HCT116 (cell line): ENCODE results near the gene TMEM139. TPM values are rescaled to one million over a fixed set of nuclear protein-coding genes. Genes with fewer than 3 reads are reported as not detected.
A peak's percentile ranks its signal among the peaks of the same experiment; 100 is the strongest.
"Not testable (repeated sequence)": the region's sequence is repeated elsewhere in the genome, so short reads cannot be mapped to it uniquely, and the experiment has no call there.

Source experiments
- ATAC-seq: fragments of 200-7000 bp; cut with Tn5 transposase; 2 replicates; pipeline ENCODE4 v1.9.1; 2020; ENCODE audit warnings: mild to moderate bottlenecking, moderate library complexity
- BruUV-seq: library from RNA; stranded (reverse); fragments of 400-500 nt; replicated peaks from 2 replicates; lab custom pipeline; 2021; lab: Mats Ljungman, UMichigan
- CTCF ChIA-PET: fragments of 300-600 bp; sonication (Branson Sonifier 250); formaldehyde crosslinking; loops from one replicate; lab custom pipeline; 2021; ENCODE audit warnings: antibody characterized with exemption; lab: Charles Lee
- POLR2A ChIA-PET: fragments of 300-600, 350-600 bp; sonication (Branson Sonifier 250); formaldehyde crosslinking; loops from one replicate; lab custom pipeline; 2021; ENCODE audit warnings: antibody characterized with exemption; lab: Charles Lee
- RAD21 ChIA-PET, 2 experiments: fragments of 300-600 bp; sonication (Branson Sonifier 250); formaldehyde crosslinking; loops; one replicate each; lab custom pipeline; 2023; ENCODE audit warnings: low total read pairs in 2 of 2; ENCODE audit not compliant: uncharacterized antibody in 2 of 2, unreplicated experiment in 2 of 2, low non-redundant PET in 1 of 2; lab: Charles Lee
- DNase-seq: peaks from one replicate; pipeline ENCODE4 v3.0.0-alpha.2; 2010; ENCODE audit warnings: low read depth, low spot score
- H2AFZ ChIP-seq: fragments of 200-600 bp; shearing (Covaris generic), sonication (generic); 2 replicates; pipeline ENCODE4 v1.6.1; 2017; ENCODE audit warnings: low read depth, mixed run types, mixed read lengths, antibody characterized with exemption, low read length; ENCODE audit not compliant: poor library complexity, severe bottlenecking
- H3K27ac ChIP-seq: 2 replicates; pipeline ENCODE4 v1.5.1; 2012; ENCODE audit warnings: low read depth, low read length
- H3K27me3 ChIP-seq: fragments of 200-600 bp; sonication (generic); 2 replicates; pipeline ENCODE4 v1.6.1; 2016; ENCODE audit warnings: mixed run types, low read length, mixed read lengths; ENCODE audit not compliant: insufficient read depth
- H3K36me3 ChIP-seq, 2 experiments: fragments of 200-500 bp in 1 of 2; fragments of 200-600 bp in 1 of 2; sonication (Bioruptor generic) in 1 of 2; sonication (generic) in 1 of 2; 2 replicates each; pipeline versions ENCODE4 v1.5.1 to v1.6.1; 2014 to 2016; ENCODE audit warnings: low read length in 2 of 2, inconsistent platforms in 1 of 2, mixed read lengths in 1 of 2, mixed run types in 1 of 2; ENCODE audit not compliant: insufficient read depth in 2 of 2, control insufficient read depth in 1 of 2
- H3K4me1 ChIP-seq, 2 experiments: fragments of 200-600 bp in 1 of 2; sonication (generic) in 1 of 2; 2 replicates each; pipeline versions ENCODE4 v1.5.1 to v1.6.1; 2012 to 2017; ENCODE audit warnings: low read length in 2 of 2, inconsistent platforms in 1 of 2, mild to moderate bottlenecking in 1 of 2, mixed read lengths in 1 of 2, mixed run types in 1 of 2, moderate library complexity in 1 of 2; ENCODE audit not compliant: insufficient read depth in 2 of 2, control insufficient read depth in 1 of 2
- H3K4me2 ChIP-seq: fragments of 200-600 bp; sonication (generic); 2 replicates; pipeline ENCODE4 v1.6.1; 2017; ENCODE audit warnings: mixed run types, low read length, mixed read lengths
- H3K4me3 ChIP-seq, 2 experiments: fragments of 200-600 bp in 1 of 2; sonication (generic) in 1 of 2; replicated peaks in 1 of 2; 2 replicates each; pipeline ENCODE4 v1.5.1; 2011 to 2016; ENCODE audit warnings: low read length in 2 of 2, control low read depth in 1 of 2, low read depth in 1 of 2, mild to moderate bottlenecking in 1 of 2, mixed read lengths in 1 of 2, mixed run types in 1 of 2
- H3K79me2 ChIP-seq: fragments of 200-600 bp; sonication (generic); 2 replicates; pipeline ENCODE4 v1.6.1; 2017; ENCODE audit warnings: mild to moderate bottlenecking, mixed run types, low read length, moderate library complexity, mixed read lengths; ENCODE audit not compliant: insufficient read depth
- H3K9ac ChIP-seq: fragments of 200-600 bp; sonication (generic); 2 replicates; pipeline ENCODE4 v1.6.1; 2016; ENCODE audit warnings: low read length, mixed read lengths
- H3K9me2 ChIP-seq: fragments of 200-600 bp; sonication (generic), shearing (Covaris generic); 2 replicates; pipeline ENCODE4 v1.6.1; 2017; ENCODE audit warnings: mixed run types, mild to moderate bottlenecking, moderate library complexity; ENCODE audit not compliant: insufficient read depth
- H3K9me3 ChIP-seq, 2 experiments: fragments of 200-500 bp in 1 of 2; fragments of 200-600 bp in 1 of 2; sonication (Bioruptor generic) in 1 of 2; sonication (generic) in 1 of 2; 2 replicates each; pipeline ENCODE4 v1.6.1; 2014 to 2017; ENCODE audit warnings: low read length in 2 of 2, mixed read lengths in 2 of 2, inconsistent platforms in 1 of 2, low read depth in 1 of 2, mild to moderate bottlenecking in 1 of 2, mixed run types in 1 of 2, moderate library complexity in 1 of 2; ENCODE audit not compliant: control insufficient read depth in 1 of 2, insufficient read depth in 1 of 2
- H4K20me1 ChIP-seq: fragments of 200-600 bp; sonication (generic), shearing (Covaris generic); 2 replicates; pipeline ENCODE4 v1.6.1; 2017; ENCODE audit warnings: mixed run types, mild to moderate bottlenecking, moderate library complexity; ENCODE audit not compliant: insufficient read depth
- CBX3 ChIP-seq: IDR thresholded peaks from 2 replicates; pipeline ENCODE4 v1.6.1; 2012; ENCODE audit warnings: low read depth
- CEBPB ChIP-seq: IDR thresholded peaks from 2 replicates; pipeline ENCODE4 v1.6.1; 2012; ENCODE audit warnings: low read depth
- EGR1 ChIP-seq: IDR thresholded peaks from 2 replicates; pipeline ENCODE4 v1.6.1; 2012; ENCODE audit warnings: low read depth
- ELF1 ChIP-seq: IDR thresholded peaks from 2 replicates; pipeline ENCODE4 v1.6.1; 2012; ENCODE audit warnings: low read depth, borderline replicate concordance
- EZH2 ChIP-seq: fragments of 200-600 bp; sonication (generic); IDR thresholded peaks from 2 replicates; pipeline ENCODE4 v1.6.1; 2017; ENCODE audit warnings: antibody characterized with exemption, mixed run types
- POLR2A ChIP-seq: IDR thresholded peaks from 2 replicates; pipeline ENCODE4 v1.7.0; 2011; ENCODE audit warnings: borderline replicate concordance; ENCODE audit not compliant: insufficient read depth, insufficient read length; ENCODE audit errors: extremely low read depth
- POLR2AphosphoS5 ChIP-seq: IDR thresholded peaks from 2 replicates; pipeline ENCODE4 v1.6.1; 2011; ENCODE audit warnings: mild to moderate bottlenecking, low read depth, low read length, moderate library complexity
- SIN3A ChIP-seq: IDR thresholded peaks from 2 replicates; pipeline ENCODE4 v1.6.1; 2012; ENCODE audit warnings: low read depth
- YY1 ChIP-seq: IDR thresholded peaks from 2 replicates; pipeline ENCODE4 v1.6.1; 2011; ENCODE audit warnings: low read length, low read depth, moderate library complexity, mild to moderate bottlenecking; ENCODE audit not compliant: insufficient replicate concordance; ENCODE audit errors: extremely low read depth
- ZFX ChIP-seq: fragments of 450-650 bp; IDR thresholded peaks from 2 replicates; pipeline ENCODE4 v1.6.1; 2017
- intact Hi-C: fragments of 100-400 bp; cut with micrococcal nuclease; formaldehyde crosslinking; loops from 2 replicates; pipeline ENCODE4 v1.10.0; 2022
- total RNA-seq: library from RNA; stranded (reverse); gene quantifications from one replicate; pipeline ENCODE4 v1.2.1, GENCODE V29; 2021; ENCODE audit not compliant: unreplicated experiment
- TF ChIP-seq, protein P1 (sequence below): IDR thresholded peaks from 2 replicates; pipeline ENCODE4 v1.6.1; 2012; ENCODE audit warnings: low read depth
- TF ChIP-seq, protein P2 (sequence below): IDR thresholded peaks from 2 replicates; pipeline ENCODE4 v1.6.1; 2012

Gene TMEM139
- total RNA-seq, 1 experiment from 2014 or later = 9.9 TPM

DNA sequence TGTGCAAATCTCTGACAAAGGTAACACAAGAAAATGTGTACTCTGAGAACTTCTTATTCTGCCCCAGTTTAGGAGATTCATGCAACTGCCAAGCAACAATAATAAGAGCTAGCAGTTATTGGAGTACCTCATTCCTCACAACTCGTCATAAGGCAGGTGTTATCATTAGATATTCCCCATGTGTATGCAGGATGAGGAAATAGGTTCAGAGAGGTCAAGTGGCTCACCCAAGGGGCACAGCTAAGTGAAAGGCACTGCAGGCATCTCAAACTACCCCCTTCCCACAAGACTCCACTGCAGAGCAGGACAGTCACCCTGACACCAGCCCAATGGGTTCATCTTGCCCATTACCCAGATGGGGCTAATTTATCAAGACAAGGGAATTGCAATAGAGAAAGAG lies 22.9 kb upstream of the TMEM139 start (continued):
- TF ChIP-seq ELF1 = no peak
- TF ChIP-seq, all 23 proteins: peak for 0

DNA sequence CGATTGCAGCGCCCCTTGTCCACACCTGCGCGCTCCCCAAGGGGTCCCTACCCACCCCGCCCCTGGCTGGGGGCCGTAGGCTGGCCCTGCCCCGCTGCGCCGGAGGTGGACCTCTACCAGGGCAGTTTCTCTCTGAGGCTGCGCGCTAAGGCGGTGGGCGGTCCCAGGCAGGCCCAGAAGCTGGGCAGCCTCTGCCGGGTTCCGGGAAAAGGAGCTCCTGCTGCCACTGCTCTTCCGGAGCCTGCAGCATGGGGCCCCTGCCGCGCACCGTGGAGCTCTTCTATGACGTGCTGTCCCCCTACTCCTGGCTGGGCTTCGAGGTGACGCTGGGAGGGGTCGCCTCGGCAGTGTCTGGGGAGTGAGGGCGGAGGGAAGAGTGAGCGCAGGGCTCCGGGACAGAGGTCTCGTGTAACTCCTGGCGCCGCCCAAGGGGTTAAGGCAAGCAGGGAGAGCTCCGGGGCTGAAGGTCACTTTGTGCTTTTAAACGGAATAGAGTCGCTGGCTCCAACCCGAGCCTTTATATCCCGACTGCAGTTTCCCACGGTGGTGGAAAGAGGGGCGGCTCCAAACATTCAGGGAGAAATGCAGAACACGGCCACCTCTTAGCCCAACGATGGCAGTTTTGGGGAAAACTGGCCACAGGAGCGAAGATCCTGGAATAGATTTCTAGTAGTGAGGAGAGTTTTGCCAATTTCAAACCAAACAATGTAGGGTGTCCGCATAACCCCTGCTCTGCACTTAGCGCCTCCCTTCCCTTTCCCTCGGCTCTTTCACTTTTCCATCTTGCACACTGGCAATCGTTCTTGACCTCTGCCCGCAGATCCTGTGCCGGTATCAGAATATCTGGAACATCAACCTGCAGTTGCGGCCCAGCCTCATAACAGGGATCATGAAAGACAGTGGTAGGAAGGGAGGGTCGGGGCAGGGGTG lies 21.2 kb upstream of the TMEM139 start, which contains the start of gene GSTK1:
Gene GSTK1 (plus strand): TSS at position 176 of the 930 bp plus-strand sequence. CDS start 73 bp downstream, at position 249.
- Histone ChIP-seq H3K9me2 (no peaks in the 10 kb centered on the region), H3K79me2 (peaks cover 11% of the 10 kb centered on the region; the same call in 1 of the 2 replicates), H3K4me3 (peak within 1 kb of the TSS; percentile 89 to 91), H3K27ac (peak within 1 kb of the TSS; percentile 46), H3K36me3 (peaks cover 3 to 10% of the 10 kb centered on the region in 2 experiments; a peak in 3 of 4 replicates), H2AFZ (peak within 1 kb of the TSS; percentile 24), H3K9ac (peak within 1 kb of the TSS; percentile 82), H3K4me1 (peaks cover 9 to 26% of the 10 kb centered on the region in 2 experiments; a peak in 3 of 4 replicates), H3K4me2 (peak within 1 kb of the TSS; percentile 84), H3K9me3 (no peaks in the 10 kb centered on the region), H3K27me3 (no peaks in the 10 kb centered on the region), H4K20me1 (no peaks in the 10 kb centered on the region)
- ChIA-PET POLR2A (interaction anchor here (0.8 to 1.9 kb wide), 6 partner anchors 9 to 20 kb away, joined by 3 to 8 read pairs (median 4); no protein-coding TSS in a partner anchor), RAD21 (interaction anchor here in 1 of 2 experiments (0.7 kb wide), 1 partner anchor 23 kb away, joined by 3 read pairs; no protein-coding TSS in a partner anchor), CTCF (interaction anchor here (1.3 to 1.4 kb wide), 2 partner anchors 23 to 116 kb away, joined by 3 to 5 read pairs; no protein-coding TSS in a partner anchor)
- intact Hi-C loops = loop anchor here (2.0 kb wide), 1 partner anchor 21 kb away; the partner anchor contains the start of gene TMEM139
- TSS peak; percentile 67 for BruUV-seq
- TF ChIP-seq ELF1 = peak; percentile 57; the same call in 1 of the 2 replicates
- peak; percentile 97 for TF ChIP-seq POLR2A
- TF ChIP-seq POLR2AphosphoS5 = peak; percentile 98
- peak; percentile 58 for TF ChIP-seq YY1
- peak; percentile 90 for TF ChIP-seq SIN3A
- TF ChIP-seq, protein P1, sequence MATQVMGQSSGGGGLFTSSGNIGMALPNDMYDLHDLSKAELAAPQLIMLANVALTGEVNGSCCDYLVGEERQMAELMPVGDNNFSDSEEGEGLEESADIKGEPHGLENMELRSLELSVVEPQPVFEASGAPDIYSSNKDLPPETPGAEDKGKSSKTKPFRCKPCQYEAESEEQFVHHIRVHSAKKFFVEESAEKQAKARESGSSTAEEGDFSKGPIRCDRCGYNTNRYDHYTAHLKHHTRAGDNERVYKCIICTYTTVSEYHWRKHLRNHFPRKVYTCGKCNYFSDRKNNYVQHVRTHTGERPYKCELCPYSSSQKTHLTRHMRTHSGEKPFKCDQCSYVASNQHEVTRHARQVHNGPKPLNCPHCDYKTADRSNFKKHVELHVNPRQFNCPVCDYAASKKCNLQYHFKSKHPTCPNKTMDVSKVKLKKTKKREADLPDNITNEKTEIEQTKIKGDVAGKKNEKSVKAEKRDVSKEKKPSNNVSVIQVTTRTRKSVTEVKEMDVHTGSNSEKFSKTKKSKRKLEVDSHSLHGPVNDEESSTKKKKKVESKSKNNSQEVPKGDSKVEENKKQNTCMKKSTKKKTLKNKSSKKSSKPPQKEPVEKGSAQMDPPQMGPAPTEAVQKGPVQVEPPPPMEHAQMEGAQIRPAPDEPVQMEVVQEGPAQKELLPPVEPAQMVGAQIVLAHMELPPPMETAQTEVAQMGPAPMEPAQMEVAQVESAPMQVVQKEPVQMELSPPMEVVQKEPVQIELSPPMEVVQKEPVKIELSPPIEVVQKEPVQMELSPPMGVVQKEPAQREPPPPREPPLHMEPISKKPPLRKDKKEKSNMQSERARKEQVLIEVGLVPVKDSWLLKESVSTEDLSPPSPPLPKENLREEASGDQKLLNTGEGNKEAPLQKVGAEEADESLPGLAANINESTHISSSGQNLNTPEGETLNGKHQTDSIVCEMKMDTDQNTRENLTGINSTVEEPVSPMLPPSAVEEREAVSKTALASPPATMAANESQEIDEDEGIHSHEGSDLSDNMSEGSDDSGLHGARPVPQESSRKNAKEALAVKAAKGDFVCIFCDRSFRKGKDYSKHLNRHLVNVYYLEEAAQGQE = no peak
- TF ChIP-seq EGR1 = no peak
- no peak for TF ChIP-seq CEBPB
- no peak for TF ChIP-seq EZH2
- TF ChIP-seq, protein P2, sequence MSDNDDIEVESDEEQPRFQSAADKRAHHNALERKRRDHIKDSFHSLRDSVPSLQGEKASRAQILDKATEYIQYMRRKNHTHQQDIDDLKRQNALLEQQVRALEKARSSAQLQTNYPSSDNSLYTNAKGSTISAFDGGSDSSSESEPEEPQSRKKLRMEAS = peak; percentile 67
- TF ChIP-seq CBX3 = no peak
- TF ChIP-seq ZFX = peak; percentile 38; the same call in 1 of the 2 replicates
- peak; percentile 32 for DNase-seq
- ATAC-seq = peak; percentile 98

DNA sequence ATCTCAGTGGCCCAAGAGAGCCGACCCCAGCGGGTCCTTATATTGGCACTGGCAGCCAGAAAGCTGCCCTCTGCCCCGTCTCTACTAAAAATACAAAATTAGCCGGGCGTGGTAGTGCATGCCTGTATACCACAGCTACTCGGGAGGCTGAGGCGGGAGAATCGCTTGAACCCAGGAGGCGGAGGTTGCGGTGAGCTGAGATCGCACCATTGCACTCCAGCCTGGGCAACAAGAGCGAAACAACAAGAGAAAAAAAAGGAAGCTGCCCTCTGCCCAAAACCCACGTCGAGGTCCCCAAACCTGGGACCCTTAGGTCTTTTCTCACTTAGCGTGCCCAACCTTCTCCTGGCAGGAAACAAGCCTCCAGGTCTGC lies 20.6 kb upstream of the TMEM139 start:
- intact Hi-C loops = loop anchor here (2.0 kb wide), 1 partner anchor 21 kb away; the partner anchor contains the start of gene TMEM139
- H3K9me3 ChIP-seq, H3K9me2 ChIP-seq, H3K27ac ChIP-seq, H4K20me1 ChIP-seq, DNase-seq, BruUV-seq, H2AFZ ChIP-seq, CTCF ChIA-PET, H3K27me3 ChIP-seq, ATAC-seq: not testable (repeated sequence)
- peaks cover 11% of the 10 kb centered on the region; the same call in 1 of the 2 replicates for H3K79me2 ChIP-seq
- peaks cover 4 to 10% of the 10 kb centered on the region in 2 experiments; a peak in 3 of 4 replicates for H3K36me3 ChIP-seq
- H3K4me3 ChIP-seq = peak overlapping the region; percentile 89 to 91
- ChIA-PET RAD21 (interaction anchor here in 1 of 2 experiments (0.7 kb wide), 1 partner anchor 24 kb away, joined by 3 read pairs; no protein-coding TSS in a partner anchor), POLR2A (interaction anchor here (1.2 kb wide), 2 partner anchors 9 to 10 kb away, joined by 4 to 5 read pairs; no protein-coding TSS in a partner anchor)
- peak overlapping the region; percentile 82 for H3K9ac ChIP-seq
- H3K4me1 ChIP-seq = peaks cover 9 to 26% of the 10 kb centered on the region in 2 experiments; a peak in 3 of 4 replicates
- H3K4me2 ChIP-seq = peak overlapping the region; percentile 84
